AG10803 (cell line): ENCODE results near the gene MOCS2.

ENCODE experiments used
- DNase-seq: peaks from one replicate; pipeline ENCODE4 v3.0.0; 2010; ENCODE audit warnings: low read depth
- H3K4me3 ChIP-seq: 2 replicates; pipeline ENCODE4 v1.5.1; 2011; ENCODE audit warnings: mild to moderate bottlenecking, low read length, control low read depth
- CTCF ChIP-seq: conservative IDR thresholded peaks from 2 replicates; pipeline ENCODE4 v1.5.1; 2011; ENCODE audit warnings: mild to moderate bottlenecking, low read length, control low read depth, inconsistent platforms

The MOCS2 gene, protein sequence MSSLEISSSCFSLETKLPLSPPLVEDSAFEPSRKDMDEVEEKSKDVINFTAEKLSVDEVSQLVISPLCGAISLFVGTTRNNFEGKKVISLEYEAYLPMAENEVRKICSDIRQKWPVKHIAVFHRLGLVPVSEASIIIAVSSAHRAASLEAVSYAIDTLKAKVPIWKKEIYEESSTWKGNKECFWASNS

DNA sequence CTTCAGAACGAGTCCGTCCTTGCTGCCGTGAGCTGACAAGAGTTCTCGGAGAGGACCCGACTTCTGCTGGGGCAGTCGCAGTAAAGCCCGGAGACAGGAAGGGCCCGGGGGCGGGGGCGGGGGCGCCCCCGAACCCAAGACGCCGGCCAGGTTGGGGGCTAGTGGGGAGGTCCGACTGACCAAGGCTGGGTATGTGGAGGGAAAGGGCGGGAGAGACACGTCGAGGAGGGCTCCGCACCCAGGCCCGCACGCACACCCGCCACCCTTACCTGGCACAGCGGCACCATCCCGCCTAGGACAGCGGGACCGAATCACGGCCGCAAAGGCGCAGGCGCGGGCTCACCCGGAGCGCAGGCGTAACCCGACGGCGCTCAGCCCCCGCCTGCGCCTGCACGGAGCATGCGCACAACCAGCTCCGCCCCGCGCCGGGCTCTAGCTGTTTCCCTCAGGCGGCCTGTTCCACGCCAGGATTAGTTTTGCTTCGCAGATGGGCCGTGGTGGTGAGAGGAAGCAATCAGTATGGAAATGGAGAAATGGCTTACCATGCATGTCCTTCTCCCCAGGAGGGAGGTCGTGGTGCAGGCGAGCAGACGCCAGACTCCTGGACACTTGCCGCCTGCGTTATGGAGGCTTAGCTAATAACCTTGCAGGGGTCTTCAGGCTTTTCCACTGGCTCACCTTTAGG lies at the start of gene MOCS2:
TSS of gene MOCS2 (minus strand) at position 315 of the 685 bp plus-strand sequence. CDS start 2,583 bp downstream, outside the sequence.
- peak within 1 kb of the TSS; percentile 76 for H3K4me3 ChIP-seq
- peak; percentile 87 for DNase-seq
- TF ChIP-seq CTCF: no peak

GRCh38 chr5:53151713-53152458 lies 42.3 kb upstream of the MOCS2 start:
- peak; percentile 90 for DNase-seq
- H3K4me3 ChIP-seq: no peak overlapping the region
- no peak for TF ChIP-seq CTCF

- no peak for DNase-seq
- H3K4me3 ChIP-seq: no peak overlapping the region
- no peak for TF ChIP-seq CTCF
These were observed 23.5 kb upstream of the MOCS2 start for GRCh38 chr5:53133020-53133419.

- peak; percentile 59 for DNase-seq
- no peak for TF ChIP-seq CTCF
- H3K4me3 ChIP-seq: no peak overlapping the region
These were observed 20.7 kb upstream of the MOCS2 start for GRCh38 chr5:53130266-53130665.

GRCh38 chr5:53128481-53128880 lies 18.9 kb upstream of the MOCS2 start:
- no peak overlapping the region for H3K4me3 ChIP-seq
- TF ChIP-seq CTCF: no peak
- DNase-seq: no peak

DNA sequence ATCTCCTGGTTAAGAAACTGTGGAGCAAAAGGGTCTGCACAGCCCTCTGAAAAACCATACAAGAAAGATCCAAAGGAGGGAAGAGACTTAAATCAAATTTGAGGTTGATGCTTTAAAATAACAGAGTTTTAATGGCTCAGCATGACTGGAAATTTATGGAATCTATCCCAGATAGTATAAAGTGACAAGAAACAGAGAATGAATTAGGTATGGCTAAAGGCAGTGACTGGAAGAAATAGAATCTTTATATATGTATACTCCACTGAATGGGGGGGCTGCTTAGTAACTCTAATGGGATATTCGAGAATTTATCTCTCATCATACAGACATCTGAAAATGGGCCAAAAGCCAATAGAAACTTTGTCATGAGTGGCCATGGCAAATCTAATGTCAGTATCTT lies 17.6 kb upstream of the MOCS2 start:
- no peak overlapping the region for H3K4me3 ChIP-seq
- no peak for DNase-seq
- TF ChIP-seq CTCF: no peak

- DNase-seq: peak; percentile 49
- no peak overlapping the region for H3K4me3 ChIP-seq
- no peak for TF ChIP-seq CTCF
These were observed 17.0 kb upstream of the MOCS2 start for GRCh38 chr5:53126521-53126920.
